ENCODE results near the gene TNIP2.

The TNIP2 gene

DNA sequence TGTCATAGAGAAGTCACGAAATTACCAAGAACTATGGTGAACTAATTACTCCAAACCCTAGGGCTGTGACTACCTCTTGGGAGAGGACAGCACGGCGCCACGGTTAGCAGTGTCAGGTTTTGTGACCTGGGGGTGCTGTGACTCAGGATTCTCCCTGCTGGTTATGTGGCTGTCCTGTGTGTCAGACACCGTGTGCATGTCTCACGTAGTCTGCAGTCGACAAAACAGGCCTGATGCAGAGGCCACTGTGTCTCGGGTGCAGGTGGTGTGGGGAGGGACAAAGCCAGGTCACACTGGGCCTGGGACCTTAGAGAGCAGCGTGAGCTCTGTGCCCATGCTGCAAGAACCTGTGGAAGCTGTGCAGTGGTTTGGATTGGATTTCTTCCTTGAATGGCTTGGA, 34.1 kb downstream of the TNIP2 start:
- TF ChIP-seq, protein P1, sequence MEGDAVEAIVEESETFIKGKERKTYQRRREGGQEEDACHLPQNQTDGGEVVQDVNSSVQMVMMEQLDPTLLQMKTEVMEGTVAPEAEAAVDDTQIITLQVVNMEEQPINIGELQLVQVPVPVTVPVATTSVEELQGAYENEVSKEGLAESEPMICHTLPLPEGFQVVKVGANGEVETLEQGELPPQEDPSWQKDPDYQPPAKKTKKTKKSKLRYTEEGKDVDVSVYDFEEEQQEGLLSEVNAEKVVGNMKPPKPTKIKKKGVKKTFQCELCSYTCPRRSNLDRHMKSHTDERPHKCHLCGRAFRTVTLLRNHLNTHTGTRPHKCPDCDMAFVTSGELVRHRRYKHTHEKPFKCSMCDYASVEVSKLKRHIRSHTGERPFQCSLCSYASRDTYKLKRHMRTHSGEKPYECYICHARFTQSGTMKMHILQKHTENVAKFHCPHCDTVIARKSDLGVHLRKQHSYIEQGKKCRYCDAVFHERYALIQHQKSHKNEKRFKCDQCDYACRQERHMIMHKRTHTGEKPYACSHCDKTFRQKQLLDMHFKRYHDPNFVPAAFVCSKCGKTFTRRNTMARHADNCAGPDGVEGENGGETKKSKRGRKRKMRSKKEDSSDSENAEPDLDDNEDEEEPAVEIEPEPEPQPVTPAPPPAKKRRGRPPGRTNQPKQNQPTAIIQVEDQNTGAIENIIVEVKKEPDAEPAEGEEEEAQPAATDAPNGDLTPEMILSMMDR (IDR thresholded peaks at IDR 0.05; ENCODE audit: borderline replicate concordance, insufficient read depth, low read depth, low read length) = no peak
- no peak overlapping the region for H3K4me3 ChIP-seq (ENCODE audit: low read depth, low read length)

DNA sequence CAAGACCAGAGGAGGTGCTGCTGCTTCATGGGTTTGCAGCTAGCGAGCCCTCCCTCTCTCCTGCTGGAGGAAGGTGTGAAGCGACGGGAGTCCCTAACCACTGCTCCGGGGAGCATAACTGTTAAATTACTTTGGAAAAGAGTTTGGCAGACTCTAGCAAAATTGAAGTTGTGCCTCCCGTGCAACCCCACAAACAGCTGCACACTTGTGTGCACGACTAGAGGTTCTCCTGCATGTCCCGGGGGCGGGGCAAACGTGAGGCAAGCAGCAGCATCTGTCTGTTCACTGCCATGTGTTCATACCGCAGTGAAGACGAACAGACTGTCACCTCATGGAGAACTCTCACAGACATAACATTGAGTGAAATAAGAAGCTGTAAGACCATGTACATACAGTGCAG, 34.5 kb downstream of the TNIP2 start:
- H3K4me3 ChIP-seq (ENCODE audit: low read depth, low read length) = no peak overlapping the region

DNA sequence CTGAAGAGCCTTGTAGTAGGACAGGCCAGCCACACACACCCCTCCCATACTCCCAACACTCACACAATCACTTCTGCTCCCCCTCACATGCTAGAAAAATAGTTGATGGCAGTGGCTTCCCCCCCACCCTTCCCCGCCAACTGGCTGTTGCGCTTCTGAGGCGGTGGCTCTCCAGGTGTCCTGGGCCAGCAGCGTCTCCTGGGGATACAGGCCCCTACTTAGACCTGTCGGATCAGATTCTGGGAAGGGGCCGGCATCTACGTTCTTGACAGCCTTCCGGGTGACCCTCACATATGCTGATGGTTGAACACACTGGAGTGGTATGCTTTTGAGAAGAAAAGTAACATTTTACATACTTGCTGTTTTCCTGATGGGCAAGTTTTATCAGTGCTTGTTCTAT, 39.9 kb downstream of the TNIP2 start:
- H3K4me3 ChIP-seq (ENCODE audit: low read depth, low read length) = no peak overlapping the region
- TF ChIP-seq, protein P1 (IDR thresholded peaks at IDR 0.05; ENCODE audit: borderline replicate concordance, insufficient read depth, low read depth, low read length) = no peak

More for the DNA sequence above, 34.5 kb downstream of the TNIP2 start:
- TF ChIP-seq, protein P1 (IDR thresholded peaks at IDR 0.05; ENCODE audit: borderline replicate concordance, insufficient read depth, low read depth, low read length) = no peak

DNA sequence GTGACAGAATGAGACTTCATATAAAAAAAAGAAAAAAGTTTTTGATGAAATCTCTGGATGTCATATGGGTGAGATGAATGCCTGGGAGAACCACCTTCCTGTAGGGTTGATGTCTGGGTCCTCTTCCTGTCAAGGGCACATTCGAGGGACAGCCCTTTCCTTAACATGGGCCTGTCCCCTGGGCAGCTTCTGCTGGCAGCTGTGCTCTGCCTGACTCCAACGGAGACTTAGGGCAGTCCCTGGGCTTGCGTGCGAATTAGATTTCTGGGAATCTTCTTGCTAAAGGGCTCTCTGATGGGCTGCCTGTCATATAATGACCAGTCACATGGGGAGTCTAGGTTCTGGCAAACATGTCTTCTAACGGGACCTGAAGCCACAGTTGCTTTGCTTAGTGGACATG, 40.7 kb downstream of the TNIP2 start:
- no peak overlapping the region for H3K4me3 ChIP-seq (ENCODE audit: low read depth, low read length)
- TF ChIP-seq, protein P1 (IDR thresholded peaks at IDR 0.05; ENCODE audit: borderline replicate concordance, insufficient read depth, low read depth, low read length) = no peak

DNA sequence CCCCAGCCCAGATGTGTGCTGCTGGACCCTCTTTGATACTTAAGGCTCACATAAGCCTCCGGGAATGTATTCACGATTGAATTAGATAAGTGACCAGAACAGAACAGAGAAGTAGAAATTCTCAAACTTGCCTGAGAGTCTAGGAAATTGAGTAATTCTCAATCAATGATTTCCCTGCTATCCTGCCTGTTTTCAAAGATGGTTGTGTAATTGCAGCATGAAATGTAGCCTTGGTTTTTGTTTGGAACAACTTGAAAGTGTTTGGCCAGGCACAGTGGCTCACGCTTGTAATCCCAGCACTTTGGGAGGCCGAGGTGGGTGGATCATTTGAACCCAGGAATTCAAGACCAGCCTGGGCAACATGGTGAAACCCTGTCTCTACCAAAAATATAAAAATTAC, 41.2 kb downstream of the TNIP2 start:
- no peak overlapping the region for H3K4me3 ChIP-seq (ENCODE audit: low read depth, low read length)
- TF ChIP-seq, protein P1 (IDR thresholded peaks at IDR 0.05; ENCODE audit: borderline replicate concordance, insufficient read depth, low read depth, low read length) = no peak

DNA sequence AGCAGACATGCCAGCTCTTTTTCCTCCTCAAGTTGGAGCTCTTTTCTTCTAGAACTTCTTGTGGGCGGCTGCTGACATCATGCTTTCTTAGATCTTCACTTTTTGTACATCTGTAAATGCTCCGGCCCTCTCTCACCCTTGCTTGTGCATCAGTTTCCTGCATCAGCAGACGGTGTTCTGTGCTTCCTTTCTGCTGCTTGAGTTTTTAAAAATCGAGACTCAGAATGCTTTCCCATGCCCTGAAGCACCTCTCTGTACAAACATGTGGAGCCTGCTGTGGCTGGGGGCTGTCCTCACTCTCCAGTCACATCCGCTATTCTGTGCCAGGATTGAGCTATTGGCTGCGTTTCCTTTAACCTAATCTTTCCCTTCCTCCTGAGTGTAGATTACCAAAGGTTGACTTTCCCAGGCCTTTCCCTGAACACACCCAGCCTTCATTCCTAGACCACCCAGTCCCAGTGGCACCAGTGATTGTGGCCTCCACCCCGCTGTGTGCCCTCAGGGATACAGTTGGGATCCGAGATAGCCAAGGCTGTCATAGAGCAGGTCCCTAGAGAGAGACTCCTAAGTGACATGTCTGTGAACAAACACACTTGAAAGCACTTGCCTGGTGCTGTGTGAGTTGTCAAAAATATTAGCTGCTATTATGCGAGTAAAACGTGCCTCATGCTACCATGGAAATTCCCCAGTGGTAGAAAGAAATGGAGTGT, 41.9 kb downstream of the TNIP2 start:
- TF ChIP-seq, protein P1 (IDR thresholded peaks at IDR 0.05; ENCODE audit: borderline replicate concordance, insufficient read depth, low read depth, low read length) = no peak
- H3K4me3 ChIP-seq (ENCODE audit: low read depth, low read length) = no peak overlapping the region

DNA sequence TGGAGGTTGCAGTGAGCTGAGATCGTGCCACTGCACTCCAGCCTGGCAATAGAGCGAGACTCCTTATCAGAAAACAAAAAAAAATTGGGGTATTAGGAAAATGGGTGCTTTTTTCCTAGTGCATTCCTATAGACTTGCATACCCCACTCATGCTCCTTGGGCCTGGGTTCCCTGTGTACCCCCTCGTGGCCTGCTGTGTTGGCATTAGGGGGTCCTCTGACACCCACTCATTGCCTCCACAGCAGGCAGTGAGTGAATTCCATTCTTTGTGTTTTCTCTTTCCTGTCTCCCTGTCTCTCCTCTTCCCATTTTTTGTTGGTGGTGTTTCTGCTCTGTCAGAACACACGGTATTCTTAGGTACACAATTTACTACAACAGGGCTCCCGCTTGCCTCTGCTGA, 42.8 kb downstream of the TNIP2 start:
- no peak overlapping the region for H3K4me3 ChIP-seq (ENCODE audit: low read depth, low read length)
- TF ChIP-seq, protein P1 (IDR thresholded peaks at IDR 0.05; ENCODE audit: borderline replicate concordance, insufficient read depth, low read depth, low read length) = no peak
